Osteoblast (primary cell): ENCODE measurements around the gene SERPINF2. TPM values are rescaled to one million over a fixed set of nuclear protein-coding genes. Genes with fewer than 3 reads are reported as not detected.
A peak's percentile ranks its signal among the peaks of the same experiment; 100 is the strongest.

Source experiments
- DNase-seq: peaks from one replicate; pipeline ENCODE4 v3.0.0; 2011; ENCODE audit warnings: low spot score, mixed read lengths; ENCODE audit not compliant: insufficient read length; ENCODE audit errors: missing footprints
- H2AFZ ChIP-seq: 2 replicates; pipeline ENCODE4 v1.6.0; 2011; ENCODE audit warnings: mild to moderate bottlenecking, low read length
- H3K27ac ChIP-seq: 2 replicates; pipeline ENCODE4 v1.5.1; 2011; ENCODE audit warnings: mild to moderate bottlenecking, low read depth, low read length, moderate library complexity
- H3K27me3 ChIP-seq: 2 replicates; pipeline ENCODE4 v1.6.0; 2012; ENCODE audit warnings: mild to moderate bottlenecking, control low read depth, inconsistent platforms, low read length, moderate library complexity; ENCODE audit not compliant: insufficient read depth
- H3K36me3 ChIP-seq: 2 replicates; pipeline ENCODE4 v1.5.1; 2011; ENCODE audit warnings: mild to moderate bottlenecking, low read length, control low read depth, moderate library complexity; ENCODE audit not compliant: insufficient read depth
- H3K4me1 ChIP-seq: 2 replicates; pipeline ENCODE4 v1.5.1; 2011; ENCODE audit warnings: mild to moderate bottlenecking, low read length, control low read depth, moderate library complexity; ENCODE audit not compliant: insufficient read depth
- H3K4me2 ChIP-seq: 2 replicates; pipeline ENCODE4 v1.6.0; 2011; ENCODE audit warnings: mild to moderate bottlenecking, low read length; ENCODE audit not compliant: insufficient read depth
- H3K4me3 ChIP-seq: fragments of 200-600 bp; sonication (generic); 3 replicates; pipeline ENCODE4 v1.5.1; 2012; ENCODE audit warnings: mild to moderate bottlenecking, low read length, inconsistent platforms; ENCODE audit not compliant: insufficient read depth
- H3K79me2 ChIP-seq: 2 replicates; pipeline ENCODE4 v1.6.0; 2012; ENCODE audit warnings: mild to moderate bottlenecking, low read length, control low read depth, inconsistent platforms; ENCODE audit not compliant: insufficient read depth
- H3K9me3 ChIP-seq: 2 replicates; pipeline ENCODE4 v1.5.1; 2011; ENCODE audit warnings: low read depth, low read length, control low read depth
- H4K20me1 ChIP-seq: 2 replicates; pipeline ENCODE4 v1.6.0; 2012; ENCODE audit warnings: mild to moderate bottlenecking, low read length, control low read depth; ENCODE audit not compliant: insufficient read depth
- total RNA-seq: library from RNA; depleted of rRNA; stranded (reverse); fragments of >200 nt; gene quantifications from 2 replicates; pipeline ENCODE4 v1.2.3, GENCODE V29; 2012
- TF ChIP-seq, protein P1 (sequence below): IDR thresholded peaks from 2 replicates; pipeline ENCODE4 v1.5.1; 2011; ENCODE audit warnings: mild to moderate bottlenecking, low read depth, low read length, moderate library complexity; ENCODE audit errors: extremely low read depth

SERPINF2 gene
- total RNA-seq, 1 donor, result under 0.01 TPM

DNA sequence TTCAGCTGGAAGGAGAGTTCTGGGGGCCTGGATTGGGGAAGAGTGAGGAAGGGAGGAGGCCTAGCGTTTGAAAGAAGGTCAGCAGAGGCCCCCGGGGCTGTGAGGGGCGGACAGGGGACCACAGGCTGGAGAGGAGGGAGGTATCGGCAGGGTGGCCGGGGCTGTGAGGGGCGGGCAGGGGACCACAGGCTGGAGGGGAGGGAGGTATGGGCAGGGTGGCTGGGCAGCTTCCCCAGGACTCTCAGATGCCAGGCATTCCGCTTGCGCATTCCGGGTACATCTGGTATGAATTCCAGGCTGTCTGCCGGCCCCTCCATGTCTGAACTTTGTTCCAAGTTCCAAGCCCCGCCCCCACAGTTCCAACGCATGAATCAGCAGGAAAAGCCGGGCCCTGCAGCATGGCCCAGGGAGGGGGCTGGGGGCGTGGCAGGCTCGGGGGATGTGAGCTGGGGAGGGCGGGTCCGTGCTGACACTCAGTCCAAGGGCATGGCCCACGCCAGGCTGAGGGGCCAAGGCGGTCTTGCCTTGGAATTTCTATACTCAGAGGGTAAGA lies 28.2 kb upstream of the SERPINF2 start:
- Histone ChIP-seq H3K27me3 (no peaks in the 10 kb centered on the region), H3K27ac (peak overlapping the region; percentile 90), H3K4me1 (peaks cover 52% of the 10 kb centered on the region), H3K36me3 (peaks cover 30% of the 10 kb centered on the region), H3K9me3 (no peaks in the 10 kb centered on the region), H3K4me3 (peak overlapping the region; percentile 93), H3K4me2 (peak overlapping the region; percentile 98), H3K79me2 (peaks cover 42% of the 10 kb centered on the region), H2AFZ (no peak overlapping the region), H4K20me1 (peaks cover 48% of the 10 kb centered on the region)
- DNase-seq, result peak; percentile 98
- TF ChIP-seq, protein P1, sequence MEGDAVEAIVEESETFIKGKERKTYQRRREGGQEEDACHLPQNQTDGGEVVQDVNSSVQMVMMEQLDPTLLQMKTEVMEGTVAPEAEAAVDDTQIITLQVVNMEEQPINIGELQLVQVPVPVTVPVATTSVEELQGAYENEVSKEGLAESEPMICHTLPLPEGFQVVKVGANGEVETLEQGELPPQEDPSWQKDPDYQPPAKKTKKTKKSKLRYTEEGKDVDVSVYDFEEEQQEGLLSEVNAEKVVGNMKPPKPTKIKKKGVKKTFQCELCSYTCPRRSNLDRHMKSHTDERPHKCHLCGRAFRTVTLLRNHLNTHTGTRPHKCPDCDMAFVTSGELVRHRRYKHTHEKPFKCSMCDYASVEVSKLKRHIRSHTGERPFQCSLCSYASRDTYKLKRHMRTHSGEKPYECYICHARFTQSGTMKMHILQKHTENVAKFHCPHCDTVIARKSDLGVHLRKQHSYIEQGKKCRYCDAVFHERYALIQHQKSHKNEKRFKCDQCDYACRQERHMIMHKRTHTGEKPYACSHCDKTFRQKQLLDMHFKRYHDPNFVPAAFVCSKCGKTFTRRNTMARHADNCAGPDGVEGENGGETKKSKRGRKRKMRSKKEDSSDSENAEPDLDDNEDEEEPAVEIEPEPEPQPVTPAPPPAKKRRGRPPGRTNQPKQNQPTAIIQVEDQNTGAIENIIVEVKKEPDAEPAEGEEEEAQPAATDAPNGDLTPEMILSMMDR, result no peak

DNA sequence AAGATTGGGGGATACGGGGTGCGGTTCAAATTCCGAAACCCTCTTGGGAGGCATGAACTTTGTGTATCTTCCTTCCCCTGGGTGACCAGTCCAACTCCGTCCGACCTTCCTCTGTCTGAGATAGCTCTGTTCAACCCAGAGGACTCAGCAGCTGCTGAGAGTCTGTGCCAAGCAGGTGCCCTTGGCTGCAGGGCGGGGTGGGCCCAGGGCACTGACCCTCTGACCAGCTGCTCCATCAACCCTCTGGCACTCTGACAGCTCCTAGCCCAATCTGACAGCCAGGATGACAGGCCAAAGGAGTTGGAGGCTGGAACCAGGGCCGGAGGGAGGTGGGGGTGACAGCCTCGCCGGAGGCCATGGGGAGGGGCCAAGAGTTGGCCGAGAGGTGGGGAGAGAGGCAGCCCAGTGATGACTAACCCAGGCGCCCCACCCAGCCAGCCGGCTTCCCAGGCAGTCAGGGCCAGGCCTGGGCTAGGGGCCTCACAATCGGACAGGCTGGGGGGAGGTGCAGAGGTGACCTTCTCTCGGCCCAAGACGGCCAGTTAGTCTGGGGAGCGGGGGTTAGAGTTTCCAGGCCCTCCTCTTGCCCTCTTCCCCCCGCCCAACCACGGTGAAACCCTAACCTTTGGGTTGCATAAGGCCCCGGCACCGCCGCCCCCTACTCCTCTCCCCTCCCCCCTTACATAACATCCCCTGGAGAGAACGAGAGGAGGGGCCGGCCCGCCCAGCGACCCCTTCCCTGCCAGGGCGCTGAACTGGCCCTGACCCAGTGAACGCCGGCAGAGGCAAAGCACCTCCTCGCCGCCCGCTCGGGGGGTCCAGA lies 27.5 kb upstream of the SERPINF2 start:
- peaks cover 48% of the 10 kb centered on the region for H4K20me1 ChIP-seq
- peak overlapping the region; percentile 90 for H3K27ac ChIP-seq
- H3K36me3 ChIP-seq, result peaks cover 30% of the 10 kb centered on the region
- peaks cover 52% of the 10 kb centered on the region for H3K4me1 ChIP-seq
- H3K79me2 ChIP-seq, result peaks cover 42% of the 10 kb centered on the region
- no peak overlapping the region for H2AFZ ChIP-seq
- H3K27me3 ChIP-seq, result no peaks in the 10 kb centered on the region
- peak overlapping the region; percentile 93 for H3K4me3 ChIP-seq
- peak; percentile 97 for DNase-seq
- peak overlapping the region; percentile 98 for H3K4me2 ChIP-seq
- TF ChIP-seq, protein P1, result no peak
- no peaks in the 10 kb centered on the region for H3K9me3 ChIP-seq

DNA sequence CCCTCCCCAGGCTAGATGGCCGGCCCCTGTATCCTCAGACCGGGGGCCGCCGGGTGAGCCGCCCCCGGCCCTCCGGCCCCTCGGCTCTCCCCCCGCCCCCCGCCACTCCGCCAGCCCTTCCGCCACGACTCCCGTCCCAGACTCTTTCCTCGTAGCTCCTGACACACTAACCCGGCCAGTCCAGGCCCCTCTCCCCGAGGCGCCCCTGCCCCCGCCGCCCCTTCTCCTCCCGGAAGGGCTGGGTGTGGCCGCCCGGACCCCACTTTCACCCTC lies 26.9 kb upstream of the SERPINF2 start:
- Histone ChIP-seq H3K27me3 (no peaks in the 10 kb centered on the region), H3K4me3 (peak overlapping the region; percentile 93), H2AFZ (no peak overlapping the region), H3K79me2 (peaks cover 42% of the 10 kb centered on the region), H3K27ac (peak overlapping the region; percentile 90), H3K4me2 (peak overlapping the region; percentile 98), H3K4me1 (peaks cover 50% of the 10 kb centered on the region), H4K20me1 (peaks cover 44% of the 10 kb centered on the region), H3K9me3 (no peaks in the 10 kb centered on the region), H3K36me3 (peaks cover 30% of the 10 kb centered on the region)
- TF ChIP-seq, protein P1, result no peak
- no peak for DNase-seq

DNA sequence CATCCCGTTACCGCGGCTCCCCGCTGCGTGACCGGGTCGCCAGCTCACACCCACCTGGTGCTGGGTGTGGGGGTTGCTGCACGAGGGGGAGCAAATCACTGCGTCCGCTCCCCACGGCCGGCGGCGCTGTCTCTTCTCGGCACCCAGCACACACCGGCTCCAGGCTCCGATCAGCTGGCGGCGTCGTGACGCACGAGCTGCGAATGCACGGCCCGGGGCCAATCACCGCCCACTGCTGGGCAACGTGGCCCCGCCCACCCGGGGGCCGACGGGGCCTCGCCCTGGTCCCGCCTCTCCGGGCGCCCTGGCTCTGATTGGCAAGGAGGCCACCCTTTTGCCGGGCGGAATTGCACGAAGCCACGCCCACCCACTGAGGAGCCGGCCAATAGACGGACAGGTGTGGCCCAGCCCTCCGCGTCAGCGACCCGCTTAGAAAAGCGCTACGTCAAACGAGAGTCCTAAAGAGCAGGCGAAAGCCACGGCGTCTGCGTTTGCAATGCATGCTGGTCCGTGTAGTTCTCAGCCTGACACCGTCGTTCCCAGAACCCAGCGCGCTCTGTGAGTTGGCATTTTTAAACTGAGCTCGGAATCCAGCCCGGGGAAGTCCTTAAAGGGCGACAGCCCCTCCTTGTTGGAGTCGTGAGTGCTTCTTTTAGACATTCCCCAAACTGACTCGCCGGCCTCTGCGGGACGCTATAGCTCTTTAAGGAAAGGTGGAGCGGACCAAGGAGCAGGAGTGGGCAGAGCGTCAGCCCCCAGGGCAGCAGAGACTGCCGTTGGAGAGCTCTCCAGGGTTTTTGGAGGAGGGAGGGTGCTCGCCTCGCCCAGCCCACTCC lies 26.4 kb upstream of the SERPINF2 start:
- peak; percentile 99 for DNase-seq
- peaks cover 42% of the 10 kb centered on the region for H3K79me2 ChIP-seq
- H3K4me1 ChIP-seq, result peaks cover 45% of the 10 kb centered on the region
- no peaks in the 10 kb centered on the region for H3K27me3 ChIP-seq
- H3K27ac ChIP-seq, result peak overlapping the region; percentile 98
- peak overlapping the region; percentile 93 for H3K4me3 ChIP-seq
- peak overlapping the region; percentile 88 for H3K4me2 ChIP-seq
- TF ChIP-seq, protein P1, result peak; percentile 23
- H3K36me3 ChIP-seq, result peaks cover 30% of the 10 kb centered on the region
- peaks cover 39% of the 10 kb centered on the region for H4K20me1 ChIP-seq
- peak overlapping the region; percentile 43 for H2AFZ ChIP-seq
- no peaks in the 10 kb centered on the region for H3K9me3 ChIP-seq
